Hematopoietic multipotent progenitor cell (in vitro differentiated cells): Measurements from ENCODE around the gene CAPN11. TPM values are rescaled to one million over a fixed set of nuclear protein-coding genes. Genes with fewer than 3 reads are reported as not detected.
"Not testable (repeated sequence)": the region's sequence is repeated elsewhere in the genome, so short reads cannot be mapped to it uniquely, and the experiment has no call there.

Source experiments
- DNase-seq, 3 donors: peaks; one replicate each; pipeline ENCODE4 v3.0.0-alpha.2; 2011 to 2015; ENCODE audit warnings: low read depth in 2 of 3, low spot score in 2 of 3
- total RNA-seq: library from RNA; depleted of rRNA; stranded (reverse); fragments of >200 nt; gene quantifications from one replicate; pipeline ENCODE4 v1.2.3, GENCODE V29; 2012

The CAPN11 gene
- total RNA-seq, 1 donor = 7.3 TPM

- no peak for DNase-seq
These were observed 20.5 kb downstream of the CAPN11 start for GRCh38 chr6:44179072-44179536.

GRCh38 chr6:44179648-44180047, 21.0 kb downstream of the CAPN11 start:
- no peak for DNase-seq

- DNase-seq = no peak
These were observed 21.8 kb downstream of the CAPN11 start for GRCh38 chr6:44180406-44180805.

DNA sequence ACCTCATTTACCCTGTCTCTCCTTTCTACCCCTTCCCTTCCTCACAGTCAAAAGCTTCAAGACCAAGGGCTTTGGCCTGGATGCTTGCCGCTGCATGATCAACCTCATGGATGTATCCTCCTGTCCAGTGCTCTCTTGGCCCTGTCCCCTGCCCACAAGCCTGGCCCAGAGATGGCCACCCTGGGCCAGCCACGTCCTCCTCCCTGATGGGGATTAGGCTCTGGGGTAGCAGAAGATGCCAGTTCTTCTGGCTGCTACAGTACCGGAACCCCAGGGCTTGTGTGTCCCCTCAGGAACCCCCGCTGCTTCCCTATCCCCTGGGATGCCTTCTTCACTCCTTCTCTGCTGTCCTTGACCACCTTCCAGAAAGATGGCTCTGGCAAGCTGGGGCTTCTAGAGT, 22.3 kb downstream of the CAPN11 start:
- no peak for DNase-seq

DNA sequence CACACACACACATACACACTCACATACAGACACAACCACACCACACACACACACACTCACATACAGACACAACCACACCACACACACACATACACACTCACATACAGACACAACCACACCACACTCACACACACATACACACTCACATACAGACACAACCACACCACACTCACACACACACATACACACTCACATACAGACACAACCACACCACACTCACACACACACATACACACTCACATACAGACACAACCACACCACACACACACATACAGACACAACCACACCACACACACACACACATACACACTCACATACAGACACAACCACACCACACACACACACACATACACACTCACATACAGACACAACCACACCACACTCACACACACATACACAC, 23.2 kb downstream of the CAPN11 start:
- DNase-seq = not testable (repeated sequence)

GRCh38 chr6:44182911-44183390, 24.3 kb downstream of the CAPN11 start:
- no peak for DNase-seq

DNA sequence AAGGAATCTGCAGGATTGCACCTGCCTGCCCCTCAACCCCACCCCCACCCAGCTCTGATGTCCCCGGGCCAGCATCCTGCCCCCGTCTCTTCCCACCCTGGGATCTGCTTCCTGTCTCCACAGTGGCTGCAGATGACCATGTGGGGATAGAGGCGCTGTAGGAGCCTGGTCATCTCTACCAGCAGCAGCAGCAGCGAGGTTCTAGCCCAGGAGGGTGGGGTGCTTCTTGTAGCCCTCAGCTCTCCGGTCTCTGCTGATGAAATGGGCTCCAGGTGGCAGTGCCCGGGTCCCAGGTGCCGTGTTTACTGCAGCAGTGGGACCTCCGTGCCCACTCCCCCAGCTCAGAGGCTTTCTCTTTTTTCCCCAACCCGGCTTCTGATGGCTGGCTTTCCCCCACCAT, 25.2 kb downstream of the CAPN11 start:
- no peak for DNase-seq

DNA sequence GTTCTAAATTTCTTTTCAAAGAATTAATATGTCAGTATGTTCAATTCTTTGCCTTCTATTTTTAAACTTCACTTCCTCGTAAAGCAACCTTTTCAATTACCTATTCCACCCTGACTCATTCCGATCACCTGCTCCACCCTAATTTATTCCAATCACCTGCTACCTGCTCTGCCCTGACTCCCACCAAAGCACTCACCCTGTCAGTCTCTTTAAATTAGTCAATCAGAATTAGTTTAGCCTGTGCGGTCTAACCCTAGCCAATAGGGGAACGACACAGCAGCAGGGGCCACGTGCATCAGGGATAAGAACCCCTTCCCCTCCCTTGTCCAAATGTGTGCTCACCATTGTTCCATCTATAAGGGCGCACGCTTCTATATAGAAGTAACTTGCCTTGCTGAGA, 26.7 kb downstream of the CAPN11 start:
- DNase-seq = not testable (repeated sequence)

GRCh38 chr6:44185953-44186634, 27.5 kb downstream of the CAPN11 start:
- no peak for DNase-seq

- DNase-seq = no peak
These were observed 28.0 kb downstream of the CAPN11 start for GRCh38 chr6:44186635-44187025.

- DNase-seq = no peak
These were observed 30.2 kb downstream of the CAPN11 start for GRCh38 chr6:44188819-44189218.

- DNase-seq = no peak
These were observed 30.6 kb downstream of the CAPN11 start for GRCh38 chr6:44189257-44189656.

DNA sequence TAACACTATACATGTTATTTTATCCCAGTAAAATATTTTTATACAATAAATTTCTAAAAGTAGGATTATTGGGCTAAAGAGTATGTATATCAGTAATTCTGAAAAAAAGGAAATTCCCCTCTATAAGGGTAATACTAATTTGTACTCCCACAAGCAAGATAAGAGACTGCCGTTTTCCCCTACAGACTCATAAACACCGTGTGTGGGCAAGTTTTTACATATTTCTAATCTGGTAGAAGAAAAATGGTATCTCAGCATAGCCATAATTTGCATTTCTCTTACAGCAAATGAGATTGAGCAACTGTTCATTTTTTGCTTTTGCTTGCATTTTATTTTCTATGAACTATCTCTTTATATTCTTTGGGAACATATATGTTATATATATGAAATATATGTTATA, 32.1 kb downstream of the CAPN11 start:
- no peak for DNase-seq

DNA sequence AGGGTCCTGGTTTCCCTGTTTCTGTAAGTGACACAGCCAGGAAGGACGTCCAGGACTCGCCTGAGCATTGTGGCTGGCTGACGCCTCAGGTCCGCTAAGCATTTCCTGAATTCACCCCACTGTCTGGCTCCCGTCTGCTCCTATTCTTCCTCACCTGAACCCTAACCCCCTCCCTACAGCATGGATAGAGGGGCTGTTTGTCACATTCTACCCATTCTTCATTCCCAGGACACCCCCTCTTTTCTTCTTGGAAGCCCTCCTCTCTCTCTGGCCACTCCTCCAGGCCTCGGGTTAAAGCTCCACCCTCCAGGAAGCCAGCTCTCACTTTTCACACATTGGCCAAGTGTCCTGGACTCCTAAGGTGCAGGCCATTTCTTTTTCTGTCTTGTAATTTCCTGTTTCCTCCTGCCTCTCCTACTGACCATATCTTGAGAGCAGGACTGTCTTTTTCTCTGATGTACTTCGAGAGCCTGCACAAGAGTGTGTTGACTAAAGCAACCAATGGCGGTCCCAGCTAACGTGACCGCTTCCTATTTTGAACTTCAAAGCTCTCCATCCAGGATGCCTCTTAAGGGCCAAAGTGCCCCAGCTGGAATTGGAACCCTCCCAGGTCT, 33.9 kb downstream of the CAPN11 start:
- DNase-seq = peak in 1 of 3 donors; percentile 19

DNA sequence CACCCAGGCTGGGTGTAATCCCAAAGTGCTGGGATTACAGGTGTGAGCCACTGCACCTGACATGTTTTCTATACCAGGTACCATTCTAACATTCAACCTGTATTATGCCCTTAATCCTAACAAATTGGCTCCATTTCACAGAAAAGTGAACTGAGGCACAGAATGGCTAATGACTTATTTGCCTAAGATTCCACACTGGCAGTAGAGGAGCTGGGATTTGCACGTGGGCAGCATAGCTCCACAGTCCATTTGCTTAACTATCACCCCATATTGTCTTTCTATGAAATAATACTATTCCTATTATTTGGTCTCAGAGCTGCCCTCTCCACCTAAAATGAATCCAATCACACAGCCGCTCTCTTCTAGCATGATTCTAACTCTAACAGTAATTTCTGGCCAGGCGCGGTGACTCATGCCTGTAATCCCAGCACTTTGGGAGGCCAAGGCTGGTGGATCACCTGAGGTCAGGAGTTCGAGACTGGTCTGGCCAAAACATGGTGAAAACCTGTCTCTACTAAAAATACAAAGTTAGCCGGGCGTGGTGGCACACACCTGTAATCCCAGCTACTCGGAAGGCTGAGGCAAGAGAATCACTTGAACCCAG, 34.8 kb downstream of the CAPN11 start:
- no peak for DNase-seq

GRCh38 chr6:44194326-44194725, 35.7 kb downstream of the CAPN11 start:
- no peak for DNase-seq

GRCh38 chr6:44196351-44196750, 37.7 kb downstream of the CAPN11 start:
- not testable (repeated sequence) for DNase-seq

- DNase-seq = no peak
These were observed 40.1 kb downstream of the CAPN11 start for GRCh38 chr6:44198684-44199083.

DNA sequence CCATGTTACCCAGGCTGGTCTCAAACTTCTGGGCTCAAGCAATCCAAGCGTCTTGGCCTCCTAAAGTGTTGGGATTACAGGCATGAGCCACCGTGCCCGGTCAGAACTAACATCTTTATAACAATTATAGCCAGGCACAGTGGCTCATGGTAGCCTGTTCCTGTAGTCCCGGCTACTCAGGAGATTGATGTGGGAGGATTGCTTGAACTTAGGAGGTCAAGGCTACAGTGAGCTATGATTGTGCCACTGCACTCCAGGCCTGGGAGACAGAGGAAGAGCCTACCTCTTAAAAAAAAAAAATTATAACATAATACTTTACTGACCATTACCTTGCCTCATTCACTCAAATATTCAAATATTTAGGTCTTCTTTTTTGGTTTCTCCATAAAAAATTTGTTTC, 41.3 kb downstream of the CAPN11 start:
- DNase-seq = no peak

- DNase-seq = no peak
These were observed 42.6 kb downstream of the CAPN11 start for GRCh38 chr6:44201200-44201599.

DNA sequence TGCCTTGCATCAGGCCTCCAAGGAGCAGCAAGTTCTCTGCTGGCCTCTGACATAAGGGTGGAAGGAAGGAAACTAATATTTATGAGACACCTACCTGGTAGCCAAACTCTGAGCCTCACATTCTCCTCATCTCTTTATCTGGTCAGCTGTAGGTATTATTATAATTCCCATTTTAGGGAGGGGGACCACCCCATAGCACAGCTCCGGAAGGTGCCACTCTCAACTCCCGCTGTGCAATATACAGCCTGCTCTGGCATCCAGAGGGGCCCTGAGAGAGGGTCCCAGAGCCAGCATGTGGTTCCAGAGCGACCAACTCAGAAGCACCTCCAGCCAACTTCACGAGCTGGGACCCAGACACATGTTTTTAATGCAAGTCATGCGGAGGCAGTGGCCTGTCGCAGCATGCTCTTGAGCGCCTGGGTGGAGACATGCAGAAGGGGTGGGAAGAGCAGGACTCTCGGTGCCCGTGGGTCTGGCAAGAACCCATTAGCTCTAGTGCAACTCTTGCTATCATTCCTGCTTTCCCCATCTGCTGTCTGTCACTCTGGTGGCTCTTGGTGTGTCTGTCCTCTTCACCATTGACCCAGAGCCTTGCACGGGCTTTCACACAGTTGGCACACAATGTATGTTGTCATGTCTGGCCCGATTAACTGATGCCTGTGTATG, 43.2 kb downstream of the CAPN11 start:
- no peak for DNase-seq
